ENCODE data around the gene CLNS1A.
"Not testable (repeated sequence)": the region's sequence is repeated elsewhere in the genome, so short reads cannot be mapped to it uniquely, and the experiment has no call there.

Gene CLNS1A

DNA sequence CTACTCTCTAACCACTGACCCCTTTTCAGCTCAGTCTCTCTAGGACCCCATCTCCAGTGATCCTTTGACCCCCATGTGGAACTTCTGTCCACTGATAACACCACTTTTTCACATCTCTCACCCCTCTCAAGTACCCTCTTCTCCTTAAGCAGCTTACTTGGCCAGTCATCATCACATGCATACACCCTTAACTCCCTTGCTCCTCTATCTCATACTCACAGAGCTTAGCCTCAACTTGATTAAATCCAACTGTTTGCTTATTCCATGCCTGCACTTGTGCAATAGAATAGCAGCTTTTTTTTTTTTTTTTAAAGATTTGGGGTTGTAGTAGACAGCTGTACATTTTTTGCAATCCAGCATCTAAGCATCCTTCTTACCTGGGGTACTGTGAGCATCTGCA, 25.7 kb downstream of the CLNS1A start:
- no peak for DNase-seq

DNA sequence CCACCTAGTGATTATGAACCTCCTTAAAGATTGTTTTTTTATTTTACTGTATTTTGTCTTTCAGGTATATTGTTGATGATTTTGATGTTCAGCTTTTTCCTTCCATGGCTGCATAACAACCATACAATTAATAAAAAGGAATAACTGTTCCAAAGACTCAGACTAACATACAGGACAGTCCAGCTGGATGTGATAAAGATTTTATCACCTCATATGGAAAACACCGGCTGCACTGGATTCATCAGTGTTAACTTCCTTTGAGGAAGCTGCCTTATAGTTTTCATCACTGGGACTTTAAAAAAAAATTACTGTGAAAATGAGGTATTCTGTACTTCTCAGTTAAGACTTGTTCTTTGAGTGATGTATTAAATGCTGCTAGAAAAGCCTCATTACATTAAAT, 28.4 kb downstream of the CLNS1A start:
- DNase-seq = no peak

DNA sequence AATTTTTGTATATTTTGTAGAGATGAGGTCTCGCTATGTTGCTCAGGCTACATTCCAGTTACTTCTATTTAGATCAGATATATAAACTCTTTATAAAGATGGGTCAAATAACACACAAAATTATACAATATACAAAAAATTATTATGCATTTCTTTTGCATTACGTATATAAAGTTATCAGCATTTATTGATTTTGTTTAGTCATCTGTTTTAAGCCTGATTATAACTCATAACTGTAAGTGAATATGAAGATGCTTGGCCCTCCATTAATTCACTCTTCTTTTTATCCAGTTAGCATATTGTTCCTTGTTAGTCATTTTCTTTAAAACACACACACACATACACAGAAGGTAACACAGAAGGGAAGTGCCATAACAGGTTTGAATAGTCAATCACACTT, 33.3 kb downstream of the CLNS1A start:
- DNase-seq = no peak

DNA sequence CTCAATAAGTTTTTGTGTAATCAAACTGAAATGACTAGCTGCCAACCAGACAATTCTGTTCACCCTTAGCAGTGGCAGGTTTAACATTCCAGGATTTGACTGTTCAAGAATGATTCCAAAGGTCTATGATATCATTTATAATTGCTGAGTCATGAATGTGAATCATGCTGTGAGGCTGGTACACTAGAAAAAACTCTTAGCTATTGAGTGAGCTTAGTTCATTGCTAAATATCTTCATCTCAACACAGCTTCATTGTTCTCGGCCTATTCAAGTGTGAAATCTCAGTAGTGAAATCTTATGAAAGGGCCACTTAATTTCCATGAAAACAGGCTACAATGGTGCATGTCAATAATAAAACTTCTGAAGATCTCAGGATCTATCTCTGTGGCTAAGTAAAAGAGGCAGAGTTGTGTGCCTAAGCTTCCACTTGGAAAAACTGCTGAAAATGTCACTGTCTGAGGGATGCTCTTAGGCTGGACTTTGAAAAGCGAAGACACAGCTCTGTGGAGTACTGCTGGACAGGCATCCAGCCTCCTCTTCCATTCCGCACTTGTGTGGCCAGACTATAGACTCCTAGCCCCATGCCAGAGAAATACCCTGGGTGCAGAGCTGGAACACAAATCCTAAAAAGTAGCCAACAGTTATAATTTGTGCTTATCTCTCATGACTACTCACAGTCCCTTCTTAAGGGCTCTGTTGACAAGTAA, 35.1 kb downstream of the CLNS1A start:
- DNase-seq = no peak

GRCh38 chr11:77598195-77598594, 39.4 kb downstream of the CLNS1A start:
- no peak for DNase-seq

DNA sequence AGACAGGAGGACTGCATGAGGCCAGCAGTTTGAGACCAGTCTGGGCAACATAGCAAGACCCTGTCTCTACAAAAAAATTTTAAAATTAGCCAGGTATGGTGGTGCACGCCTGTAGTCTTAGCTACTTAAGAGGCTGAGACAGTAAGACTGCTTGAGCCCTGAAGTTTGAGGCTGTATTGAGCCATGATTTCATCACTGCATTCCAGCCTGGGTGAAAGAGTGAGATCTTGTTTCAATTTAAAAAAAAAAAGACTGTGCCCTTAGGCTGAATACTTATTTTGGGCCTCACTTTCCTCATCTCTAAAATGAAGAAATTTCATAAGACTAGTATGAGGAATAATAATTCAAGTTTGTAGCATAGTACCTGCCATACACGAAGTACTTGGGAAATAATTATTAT, 41.0 kb downstream of the CLNS1A start:
- DNase-seq = no peak

- no peak for DNase-seq
Measured at GRCh38 chr11:77593883-77594282, 43.7 kb downstream of the CLNS1A start.

DNA sequence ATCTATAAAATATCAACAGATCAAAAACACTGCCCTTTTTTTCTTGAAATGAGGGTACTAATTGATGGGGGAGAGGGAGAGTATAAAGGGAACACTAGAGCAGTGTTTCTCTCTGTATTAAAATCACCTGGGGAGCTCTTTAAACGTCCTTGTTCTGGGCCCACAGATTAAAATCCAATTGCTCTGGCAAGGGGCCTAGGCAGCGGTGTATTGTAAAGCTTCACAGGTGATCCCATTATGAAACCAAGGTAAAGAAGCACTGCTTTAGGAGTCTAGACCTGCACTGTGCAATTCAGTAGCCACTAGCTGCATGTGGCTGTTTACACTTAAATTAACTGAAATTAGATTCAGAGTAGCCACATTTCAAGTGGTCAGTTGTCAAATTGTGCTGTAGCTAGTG, 44.9 kb downstream of the CLNS1A start:
- DNase-seq = no peak

- no peak for DNase-seq
Measured at GRCh38 chr11:77590194-77590782, 47.3 kb downstream of the CLNS1A start.

DNA sequence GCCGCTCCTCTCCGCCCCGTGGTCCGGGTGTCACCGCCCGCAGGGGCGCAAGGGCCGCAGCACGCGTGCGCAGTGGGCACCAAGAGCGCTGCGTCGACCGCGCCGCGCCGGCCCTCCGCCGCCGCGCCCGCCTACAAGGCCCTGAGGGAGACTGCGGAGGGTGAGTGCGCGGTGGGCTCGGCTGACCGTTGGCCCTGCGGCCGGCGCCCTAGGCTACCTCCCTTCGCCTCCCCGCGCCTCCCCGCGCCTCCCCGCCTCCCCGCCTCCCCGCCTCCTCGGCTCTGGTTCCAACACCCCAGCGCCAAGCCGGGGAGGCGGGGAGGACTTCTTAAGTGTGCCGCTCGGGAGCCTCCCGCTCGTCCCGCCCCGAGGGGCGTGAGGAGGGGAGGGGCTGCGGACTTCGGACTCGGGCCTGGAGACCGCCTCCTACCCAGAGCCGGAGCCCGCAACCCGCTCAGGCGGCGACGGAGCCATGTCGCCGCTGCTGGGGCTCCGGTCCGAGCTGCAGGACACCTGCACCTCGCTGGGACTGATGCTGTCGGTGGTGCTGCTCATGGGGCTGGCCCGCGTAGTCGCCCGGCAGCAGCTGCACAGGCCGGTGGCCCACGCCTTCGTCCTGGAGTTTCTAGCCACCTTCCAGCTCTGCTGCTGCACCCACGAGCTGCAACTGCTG, 47.9 kb downstream of the CLNS1A start, which contains the start of gene AQP11:
Gene AQP11, plus strand, starts transcription at position 433 of the 673 bp plus-strand sequence. Its CDS starts 40 bp downstream, at position 473.
- DNase-seq = peak; percentile 48

DNA sequence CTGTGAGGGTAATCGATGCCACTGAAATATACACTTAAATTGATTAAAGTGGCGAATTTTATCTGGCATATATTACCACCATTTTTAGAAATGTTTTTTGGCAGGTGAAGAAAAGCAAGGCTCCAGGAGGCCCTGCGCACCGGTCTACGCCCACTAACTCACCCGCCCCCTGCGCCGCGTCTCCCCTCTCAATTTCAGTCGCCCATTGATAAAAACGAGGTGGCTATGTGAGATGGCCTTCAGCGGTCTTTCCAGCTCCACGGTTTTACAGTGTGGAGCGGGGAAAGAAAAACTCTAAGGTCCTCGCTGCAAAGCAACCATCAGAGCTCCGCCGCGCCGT, 48.4 kb downstream of the CLNS1A start:
- DNase-seq = no peak

DNA sequence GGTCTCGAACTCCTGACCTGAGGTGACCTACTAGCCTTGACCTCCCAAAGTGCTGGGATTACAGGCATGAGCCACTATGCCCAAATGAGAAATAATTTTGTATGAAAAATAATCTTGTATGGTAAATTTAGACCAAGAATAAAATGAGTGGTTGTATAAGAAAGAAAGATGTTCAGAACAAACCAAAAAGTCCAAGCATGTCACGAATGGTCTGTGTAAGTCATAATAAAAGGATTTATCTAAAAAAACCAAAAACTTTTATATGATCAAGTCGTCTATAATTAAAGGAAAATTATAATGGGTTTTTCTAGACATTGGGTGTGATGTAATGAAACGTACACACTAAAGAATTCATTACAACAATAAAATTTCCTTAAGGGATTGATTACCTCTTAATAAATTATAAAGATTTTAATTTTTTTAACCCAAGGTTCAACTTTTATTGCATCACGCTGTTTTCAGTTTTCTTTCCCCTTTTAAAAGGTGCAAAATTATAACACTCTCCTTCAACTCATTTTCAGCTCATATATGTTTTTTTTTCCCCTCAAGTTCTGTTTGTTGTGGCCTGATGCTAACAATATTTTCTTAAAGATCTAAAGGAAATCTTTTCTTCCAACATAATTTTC, 56.8 kb downstream of the CLNS1A start:
- no peak for DNase-seq

- not testable (repeated sequence) for DNase-seq
Measured at GRCh38 chr11:77575428-77575827, 62.2 kb downstream of the CLNS1A start.

DNA sequence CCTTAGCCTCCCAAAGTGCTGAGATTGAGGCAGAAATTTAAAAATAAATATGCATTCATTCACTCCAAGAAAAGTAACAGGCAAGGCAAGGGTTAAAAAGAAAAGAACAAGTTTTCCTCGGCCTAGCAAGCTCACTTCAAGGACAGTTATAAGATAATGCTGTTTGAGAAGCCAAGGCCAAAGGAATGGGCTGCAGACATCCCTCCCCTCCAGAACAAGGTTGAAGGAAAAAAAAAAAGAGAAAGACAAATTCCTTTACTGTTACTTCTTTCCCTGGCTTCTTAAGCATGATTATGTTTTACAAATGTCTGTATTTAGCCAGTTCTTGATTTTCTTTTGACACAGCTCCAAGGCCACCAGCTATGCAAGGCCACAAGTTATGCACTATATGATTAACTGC, 66.7 kb downstream of the CLNS1A start:
- DNase-seq = not testable (repeated sequence)

GRCh38 chr11:77569676-77570070, 67.9 kb downstream of the CLNS1A start:
- no peak for DNase-seq

DNA sequence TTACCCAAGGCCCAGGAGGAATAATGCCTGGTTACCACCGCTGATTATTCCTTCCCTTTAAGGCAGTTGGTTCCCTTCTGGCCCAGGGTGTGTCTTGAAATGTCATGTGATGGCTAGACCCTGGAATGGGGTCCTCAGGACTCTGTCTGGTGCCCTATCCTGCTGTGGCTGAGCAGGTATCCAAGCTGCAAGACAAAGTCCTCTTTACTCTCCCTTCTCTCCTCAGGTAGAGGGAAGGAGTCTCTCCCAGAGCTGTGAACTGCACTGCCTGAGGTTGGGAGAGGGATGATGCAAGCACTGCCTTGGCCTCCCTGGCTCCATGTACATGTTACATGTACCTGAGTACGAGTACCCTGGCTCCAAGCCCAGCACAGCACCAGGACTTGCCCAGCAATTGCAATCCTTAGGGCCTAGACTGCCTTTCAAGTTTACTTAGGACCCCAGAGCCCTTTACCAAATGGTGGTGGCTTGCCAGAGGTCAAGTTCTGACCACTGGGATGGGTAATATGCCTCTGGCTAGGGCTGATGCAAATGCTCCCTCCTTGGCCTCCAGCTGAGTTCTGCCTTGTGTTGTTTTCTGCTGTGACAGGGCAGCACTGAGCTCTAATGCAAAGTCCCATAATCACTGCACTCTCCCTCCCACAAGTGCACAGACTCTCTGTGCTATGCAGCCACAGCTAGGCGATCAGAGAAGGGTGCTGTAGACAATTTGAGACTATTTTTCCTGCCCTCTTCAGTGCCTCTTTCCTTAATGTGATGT, 68.5 kb downstream of the CLNS1A start:
- DNase-seq = no peak

GRCh38 chr11:77568306-77568705, 69.3 kb downstream of the CLNS1A start:
- no peak for DNase-seq
